ENCODE data around the gene CFAP43. TPM values are rescaled to one million over a fixed set of nuclear protein-coding genes. Genes with fewer than 3 reads are reported as not detected.
A peak's percentile ranks its signal among the peaks of the same experiment; 100 is the strongest.

CFAP43 gene
- total RNA-seq, 2 donors from 2014 or later, result 0.29 TPM; not detected in 1

DNA sequence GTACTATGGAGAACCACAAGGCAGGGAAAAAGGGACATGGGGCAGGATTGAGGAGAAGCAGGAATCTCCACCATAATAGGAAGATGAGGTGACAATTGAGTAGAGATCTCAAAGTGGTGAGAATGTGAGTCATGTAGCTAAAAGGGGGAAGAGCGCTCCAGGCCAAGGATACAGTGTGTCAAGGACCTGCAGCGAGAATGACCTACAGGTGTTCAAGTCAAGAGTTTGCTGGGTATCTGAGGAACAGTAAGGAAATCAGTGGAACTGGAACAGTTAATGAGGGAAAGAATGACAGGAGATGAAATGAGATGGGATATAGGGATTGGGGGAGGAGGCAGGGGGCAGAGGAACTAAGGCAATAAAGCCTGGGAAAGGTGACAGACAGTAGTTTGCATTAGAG, 76.6 kb downstream of the CFAP43 start:
- no peak for DNase-seq
- no peak for ATAC-seq
- intact Hi-C loops (cut with DNase I), result no loop called here

DNA sequence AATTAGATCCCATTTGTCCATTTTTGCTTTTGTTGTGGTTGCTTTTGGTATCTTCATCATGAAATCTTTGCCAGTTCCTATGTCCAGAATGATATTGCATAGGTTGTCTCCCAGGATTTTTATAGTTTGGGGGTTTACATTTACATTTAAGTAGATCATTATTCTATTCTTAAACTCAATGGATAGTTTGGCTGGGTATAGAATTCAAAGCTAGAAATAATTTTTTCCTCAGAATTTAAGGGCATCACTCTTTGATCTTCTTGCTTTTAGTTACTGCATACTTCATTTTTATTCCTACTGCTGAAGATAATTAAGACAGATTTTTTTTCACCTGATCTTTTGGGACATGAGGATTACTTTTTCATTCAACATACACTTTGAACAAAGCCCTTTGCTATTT, 80.4 kb downstream of the CFAP43 start:
- intact Hi-C loops (cut with DNase I), result no loop called here
- DNase-seq (no peak), ATAC-seq (no peak)

DNA sequence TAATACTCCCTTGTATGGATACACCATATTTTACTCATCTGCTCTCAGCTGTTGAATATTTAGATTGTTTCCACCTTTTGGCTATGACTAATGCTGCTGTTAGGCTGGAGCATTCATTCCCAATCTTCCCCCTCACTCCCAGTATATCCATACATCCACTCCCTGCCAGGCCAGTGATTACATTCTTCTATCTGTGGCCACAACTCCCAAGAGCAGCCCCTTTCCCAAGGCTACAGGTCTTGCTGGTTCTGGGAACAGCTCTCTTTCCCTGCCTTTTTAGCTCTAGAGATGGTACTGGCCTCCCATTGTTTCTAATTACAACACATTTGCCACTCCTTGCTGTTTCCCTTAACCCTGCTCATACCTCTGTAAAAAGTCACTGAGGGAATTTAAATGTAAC, 82.0 kb downstream of the CFAP43 start:
- no peak for ATAC-seq
- DNase-seq, result no peak
- intact Hi-C loops (cut with DNase I), result no loop called here

DNA sequence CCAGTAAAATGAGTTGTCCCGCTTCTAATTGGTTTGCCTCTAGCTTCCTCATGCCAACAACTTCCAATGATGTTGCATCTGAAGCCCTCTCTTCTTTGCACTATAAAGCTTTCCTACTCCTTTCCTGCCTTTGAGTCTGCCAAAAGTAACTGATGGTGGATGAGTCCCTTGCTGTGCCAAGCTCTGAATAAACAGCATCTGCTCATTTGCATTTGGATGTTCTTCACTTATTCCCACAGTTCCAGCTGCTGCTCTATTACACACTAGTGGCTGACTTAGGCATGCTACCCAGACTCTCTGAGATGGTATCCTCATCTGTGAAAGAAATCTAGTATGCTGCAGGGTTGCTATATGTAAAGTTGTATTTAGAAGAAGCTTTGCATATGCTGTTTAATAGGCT, 85.3 kb downstream of the CFAP43 start:
- ATAC-seq (no peak), DNase-seq (no peak)
- intact Hi-C loops (cut with DNase I), result no loop called here

DNA sequence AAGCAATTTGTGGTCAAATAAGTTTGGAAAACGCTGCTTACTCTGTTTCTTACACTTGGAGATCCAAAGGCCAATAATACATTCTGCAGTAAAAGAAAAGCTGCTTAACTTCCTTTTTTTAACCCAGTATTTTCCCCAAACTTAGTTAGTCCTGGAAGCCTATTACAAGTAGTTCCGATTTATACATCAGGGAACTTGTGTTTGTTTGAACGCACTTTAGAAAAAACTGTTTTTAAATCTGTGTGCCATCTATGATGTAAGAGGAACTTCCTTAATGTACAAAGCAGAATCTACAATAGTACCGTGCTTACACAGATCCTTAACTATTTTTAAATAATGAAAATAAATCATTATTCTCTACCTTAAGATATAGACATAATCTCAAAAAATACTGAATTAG, 87.2 kb downstream of the CFAP43 start:
- intact Hi-C loops (cut with DNase I), result no loop called here
- no peak for DNase-seq
- ATAC-seq, result no peak

DNA sequence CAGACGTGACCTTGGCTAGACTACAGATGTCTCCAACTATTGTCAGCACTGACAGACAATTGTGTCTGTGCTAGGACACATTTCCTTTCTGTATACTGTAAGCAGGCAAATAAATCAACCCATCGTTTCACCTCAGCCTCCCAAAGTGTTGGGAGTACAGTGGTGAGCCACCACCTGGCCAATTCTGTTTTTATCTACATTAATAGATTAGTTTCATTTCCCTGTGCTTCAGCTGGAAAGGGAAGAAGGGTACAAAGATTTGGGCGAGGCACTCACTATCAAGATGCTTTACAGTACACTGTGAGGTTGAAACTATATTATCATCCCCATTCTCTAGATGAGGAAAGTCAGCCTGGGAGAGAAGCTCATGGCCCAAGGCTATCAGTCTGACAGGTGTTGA, 88.3 kb downstream of the CFAP43 start:
- DNase-seq (no peak), ATAC-seq (no peak)
- intact Hi-C loops (cut with DNase I), result no loop called here

DNA sequence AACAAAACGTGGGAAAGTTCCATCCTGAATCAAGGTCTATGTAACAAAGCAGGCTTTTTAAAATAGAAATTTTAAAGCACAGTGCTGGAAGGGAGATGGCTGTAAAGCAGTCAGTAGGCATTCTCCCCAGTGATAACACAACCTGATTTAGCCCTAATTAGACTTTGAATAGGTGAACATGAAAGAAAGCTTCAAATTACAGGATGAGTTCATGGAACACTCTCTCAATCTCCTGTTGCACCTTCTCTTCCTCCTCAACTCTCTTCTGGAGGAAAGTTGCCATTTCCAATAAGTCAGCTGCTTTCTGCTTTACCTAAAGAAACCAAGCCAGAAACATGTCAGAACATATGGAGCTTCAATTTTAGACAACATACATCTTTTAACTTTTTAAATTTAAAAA, 90.1 kb downstream of the CFAP43 start:
- ATAC-seq (no peak), DNase-seq (no peak)
- intact Hi-C loops (cut with DNase I), result no loop called here

DNA sequence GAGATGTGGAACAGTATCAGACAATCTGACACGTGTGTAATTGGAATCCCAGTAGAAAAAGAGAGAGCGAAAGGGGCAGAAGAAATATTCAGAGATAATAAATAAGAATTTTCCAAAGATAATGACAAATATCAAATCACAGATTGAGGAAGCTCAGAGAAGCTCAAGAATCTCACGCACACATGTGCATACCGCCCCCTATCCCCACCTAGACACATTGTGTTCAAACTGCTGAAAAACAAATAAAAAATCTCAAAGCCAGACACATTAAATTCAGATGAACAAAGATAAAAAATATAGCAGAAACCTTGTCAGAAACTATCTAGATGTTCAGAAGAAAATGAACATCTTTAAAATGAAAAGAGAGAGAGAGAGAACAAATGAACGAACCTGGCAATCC, 92.9 kb downstream of the CFAP43 start:
- intact Hi-C loops (cut with DNase I), result no loop called here
- DNase-seq, result no peak
- ATAC-seq, result no peak

DNA sequence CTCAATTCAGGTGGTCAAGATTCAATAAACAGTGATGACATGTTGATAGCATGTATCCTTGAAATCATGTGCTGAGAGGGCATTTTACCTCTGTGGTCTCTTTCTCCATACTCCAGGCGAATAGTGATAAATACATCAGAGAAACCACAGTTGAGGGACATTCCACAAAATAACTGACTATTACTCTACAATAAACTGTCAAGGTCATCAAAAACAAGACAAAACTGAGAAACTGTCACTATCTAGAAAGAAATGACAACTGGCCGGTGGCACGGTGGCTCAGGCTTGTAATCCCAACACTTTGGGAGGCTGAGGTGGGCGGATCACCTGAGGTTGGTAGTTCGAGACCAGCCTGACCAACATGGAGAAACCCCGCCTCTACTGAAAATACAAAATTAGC, 94.0 kb downstream of the CFAP43 start:
- DNase-seq, result no peak
- intact Hi-C loops (cut with DNase I), result no loop called here
- no peak for ATAC-seq

DNA sequence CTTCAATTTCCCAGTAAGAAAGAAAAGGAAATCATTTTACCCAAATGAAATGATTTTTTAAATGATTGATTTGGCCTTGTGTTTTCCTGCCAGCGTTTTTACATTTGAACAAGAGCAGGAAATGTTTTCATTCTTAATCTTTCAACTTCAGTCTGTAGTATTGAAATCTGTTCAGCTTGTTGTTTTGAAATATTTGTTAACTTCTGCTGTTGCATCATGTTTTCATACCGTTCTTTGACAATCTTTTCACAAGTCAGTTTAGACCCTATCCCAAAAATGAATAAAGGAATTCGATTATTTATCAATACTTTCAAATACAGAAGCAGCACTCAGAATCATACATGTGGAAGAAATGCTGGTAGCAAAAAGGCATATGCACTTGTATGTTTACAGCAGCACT, 102.1 kb downstream of the CFAP43 start:
- intact Hi-C loops (cut with DNase I), result no loop called here
- ATAC-seq (no peak), DNase-seq (no peak)

DNA sequence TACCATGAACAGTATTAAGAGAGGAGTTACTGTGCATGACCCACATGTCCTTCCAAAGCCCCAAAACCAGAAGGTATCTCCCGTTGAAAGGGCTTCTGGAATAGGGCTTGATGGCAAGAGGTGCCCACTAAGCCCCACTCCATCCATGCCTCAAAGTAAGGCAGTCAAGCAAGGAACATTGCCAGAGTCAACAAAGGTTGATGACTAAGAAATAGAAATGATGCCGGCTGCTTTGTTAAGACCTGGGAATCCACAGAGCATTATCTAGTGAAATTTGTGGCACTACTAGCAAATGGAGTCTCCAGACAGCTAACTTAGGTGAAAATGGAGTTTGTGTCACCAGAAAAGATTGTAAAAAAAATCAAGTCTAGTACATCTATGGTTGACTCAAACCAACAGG, 104.0 kb downstream of the CFAP43 start:
- DNase-seq, result no peak
- no peak for ATAC-seq
- intact Hi-C loops (cut with DNase I), result no loop called here

DNA sequence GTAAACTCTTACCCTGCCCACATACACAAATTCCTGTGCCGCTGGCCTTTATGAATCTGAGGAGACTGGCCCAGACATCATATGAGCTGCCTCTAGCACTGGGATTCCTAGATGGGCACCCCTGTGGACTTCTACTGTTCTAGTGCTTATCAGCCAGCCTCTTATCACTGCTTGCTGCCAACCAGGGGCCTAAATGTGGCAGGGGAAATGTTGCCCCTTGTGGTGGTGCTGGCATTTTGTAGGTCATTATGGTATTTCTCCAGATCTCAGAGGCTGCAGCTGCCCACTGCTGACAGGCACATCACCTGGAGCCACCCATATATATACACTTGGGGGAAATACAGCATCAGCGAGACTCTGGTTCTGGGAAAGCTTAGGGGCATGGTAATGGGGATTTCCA, 104.8 kb downstream of the CFAP43 start:
- ATAC-seq (peak; percentile 34 to 51), DNase-seq (no peak)
- intact Hi-C loops (cut with DNase I), result no loop called here

DNA sequence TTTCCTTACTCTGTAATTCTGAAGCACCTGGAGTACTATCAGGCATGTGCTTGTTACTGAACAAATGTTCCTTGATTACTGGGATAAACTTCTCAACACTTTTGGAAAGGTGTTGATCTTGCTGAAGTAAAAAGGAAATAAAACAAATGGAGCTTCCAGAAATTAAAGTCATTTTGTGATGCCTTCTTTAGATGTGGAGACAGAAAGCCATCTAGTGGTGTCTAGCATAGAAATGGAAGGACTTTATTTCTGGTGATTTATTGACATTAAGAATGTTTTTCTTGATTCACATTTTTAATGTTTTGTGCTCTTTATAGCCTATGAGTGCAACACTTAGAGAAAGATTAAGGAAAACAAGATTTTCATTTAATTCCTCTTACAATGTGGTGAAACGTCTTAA, 108.8 kb downstream of the CFAP43 start:
- no peak for DNase-seq
- intact Hi-C loops (cut with DNase I), result no loop called here
- no peak for ATAC-seq

DNA sequence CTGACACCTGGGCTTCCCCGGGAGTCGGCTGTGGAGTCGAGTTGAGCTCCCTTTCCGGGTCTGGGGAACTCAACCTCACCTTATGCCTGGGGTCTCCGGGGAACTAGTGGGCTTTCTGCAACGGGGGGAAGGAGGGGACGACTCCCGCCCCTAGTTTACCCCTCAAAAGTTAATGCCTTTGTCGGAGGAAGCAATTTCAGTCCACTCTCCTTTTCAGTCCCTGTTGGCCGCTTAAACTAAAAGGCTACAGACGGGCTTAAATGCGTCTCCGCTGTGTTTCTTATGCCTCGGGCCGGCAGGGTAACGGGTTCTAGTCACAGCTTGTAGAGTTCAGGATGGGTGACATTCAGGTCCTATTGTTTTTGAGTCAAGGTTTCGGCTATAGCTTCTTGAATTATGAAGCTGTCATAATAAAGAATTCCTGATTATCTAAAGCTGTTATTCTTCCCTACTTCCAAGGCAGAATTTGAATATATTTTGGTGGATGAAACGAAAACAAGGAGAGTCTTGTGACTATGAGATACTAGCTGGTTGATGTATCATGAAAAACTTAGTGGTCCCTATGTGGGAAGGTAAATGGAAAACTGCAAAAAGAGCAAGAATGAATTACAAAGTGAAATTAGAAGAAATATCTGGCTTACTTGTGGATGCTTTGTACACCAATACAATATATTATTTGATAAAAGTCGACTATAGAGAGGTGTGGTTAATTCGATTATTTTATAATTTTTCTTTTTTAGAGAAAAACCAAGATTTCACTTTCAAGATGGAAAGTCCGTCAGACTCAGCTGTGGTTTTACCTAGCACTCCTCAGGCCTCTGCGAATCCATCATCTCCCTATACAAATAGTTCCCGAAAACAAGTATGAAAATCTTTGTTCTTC, 109.7 kb downstream of the CFAP43 start:
- ATAC-seq, result no peak
- intact Hi-C loops (cut with DNase I), result no loop called here
- peak; percentile 32 for DNase-seq

DNA sequence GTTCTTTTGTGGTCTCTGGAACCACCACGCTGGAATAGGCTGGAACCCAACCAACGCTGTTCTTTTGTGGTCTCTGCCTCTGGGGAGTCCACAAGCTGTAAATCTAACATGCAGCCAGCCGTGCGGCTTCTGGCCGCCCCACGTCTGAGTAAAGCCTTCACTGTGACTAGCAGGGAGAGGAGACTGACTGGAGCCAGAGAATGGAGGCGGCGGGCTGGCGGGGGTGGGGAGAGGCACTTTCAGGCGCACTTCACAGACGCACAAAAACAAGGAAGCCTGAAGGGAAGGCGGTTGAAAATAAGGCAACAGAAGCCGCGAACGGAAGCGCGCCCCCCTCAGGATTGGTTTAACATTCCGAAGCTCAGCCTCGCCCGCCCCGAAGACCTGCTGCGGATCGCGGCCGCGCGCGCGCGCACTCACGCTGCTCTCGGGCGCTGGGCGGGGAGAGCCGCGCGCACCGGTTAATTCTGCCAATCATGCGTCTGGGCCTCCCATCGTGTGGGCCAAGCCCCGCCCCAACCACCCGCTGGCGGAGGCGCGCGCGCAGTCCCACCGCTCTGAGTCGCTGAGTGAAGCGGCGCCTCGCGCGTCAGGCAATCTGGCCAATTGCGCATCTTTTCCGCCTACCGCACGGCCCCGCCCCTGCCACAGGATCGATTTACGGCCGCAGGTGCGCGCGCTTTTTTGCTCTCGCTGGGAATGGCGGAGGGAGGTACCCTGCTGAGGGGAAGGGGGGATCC, 110.5 kb downstream of the CFAP43 start, which contains the start of gene SFR1:
TSS of gene SFR1 (plus strand) at position 687 of the 740 bp plus-strand sequence. CDS start at position 700, 13 bp downstream.
- intact Hi-C loops (cut with DNase I), result loop anchor here in 1 of 2 donors (2.0 kb wide), 1 partner anchor 153 kb away; no protein-coding TSS in a partner anchor
- DNase-seq (peak; percentile 99), ATAC-seq (peak; percentile 96 to 97)

DNA sequence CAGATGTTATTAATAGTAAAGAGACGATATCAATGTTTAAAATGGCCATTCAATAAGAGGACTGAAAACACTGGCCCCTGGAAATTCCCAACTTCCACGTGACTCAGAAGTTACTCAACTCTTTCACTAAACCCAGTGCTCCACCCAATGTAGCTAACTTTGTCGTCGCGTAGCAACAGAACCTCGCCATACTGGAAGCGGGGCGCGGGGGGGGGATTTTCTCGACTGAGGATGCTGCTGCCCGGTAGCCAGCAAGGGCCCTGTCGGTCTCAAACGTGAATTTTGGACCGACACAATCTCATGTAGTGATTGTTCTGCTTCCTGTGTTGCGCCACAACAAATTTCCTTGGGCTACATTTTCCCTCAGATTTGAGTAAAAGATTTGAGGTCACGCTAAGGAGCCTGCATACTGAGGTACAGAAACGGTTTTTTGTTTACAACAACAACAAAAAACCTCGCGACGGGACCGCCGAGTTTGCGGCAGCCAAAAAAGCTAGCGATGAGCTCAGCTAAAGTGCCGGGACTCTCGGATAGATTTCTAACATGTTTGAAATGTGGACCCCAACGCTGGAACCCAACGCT, 111.2 kb downstream of the CFAP43 start:
- peak; percentile 95 for DNase-seq
- peak; percentile 73 to 83 for ATAC-seq
- intact Hi-C loops (cut with DNase I), result loop anchor here in 1 of 2 donors (2.0 kb wide), 1 partner anchor 152 kb away; no protein-coding TSS in a partner anchor

DNA sequence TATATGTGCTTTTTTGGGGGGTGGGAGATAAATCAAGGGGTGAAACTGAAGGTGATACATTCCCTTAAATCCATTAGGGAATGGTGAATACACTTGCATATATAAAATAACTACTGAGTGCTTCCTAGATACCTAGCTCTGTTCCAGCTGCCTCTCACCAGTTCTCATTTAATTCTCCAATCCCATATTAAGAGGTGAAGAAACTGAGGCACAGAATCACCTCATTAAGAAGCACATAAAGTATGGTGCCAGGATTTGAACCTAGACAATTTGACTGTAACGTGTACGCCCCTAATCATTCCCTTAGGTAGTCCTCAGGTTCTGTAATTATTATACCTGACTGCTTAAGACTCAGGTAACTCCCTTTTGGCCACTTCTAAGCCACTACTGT, 111.7 kb downstream of the CFAP43 start:
- no peak for ATAC-seq
- intact Hi-C loops (cut with DNase I), result loop anchor here in 1 of 2 donors (2.0 kb wide), 1 partner anchor 152 kb away; no protein-coding TSS in a partner anchor
- no peak for DNase-seq

DNA sequence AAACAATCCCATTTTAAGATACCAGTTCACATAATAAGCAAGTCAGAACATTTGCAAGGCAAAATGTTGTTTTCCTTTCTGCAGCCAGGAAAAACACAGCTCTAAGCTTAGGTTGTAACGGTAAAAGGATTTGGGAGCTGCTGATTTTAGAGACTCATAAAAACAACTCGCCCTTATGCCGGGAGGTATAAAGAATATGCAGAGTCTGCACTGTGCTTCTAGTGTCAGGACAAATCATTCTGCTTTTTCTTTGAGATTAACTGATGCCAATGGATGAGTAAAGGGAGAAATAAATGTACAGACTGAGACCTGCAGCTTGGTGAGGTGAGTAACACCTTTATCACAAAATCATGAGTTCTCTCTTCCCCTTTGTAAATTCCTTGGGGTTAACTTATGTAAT, 112.2 kb downstream of the CFAP43 start:
- intact Hi-C loops (cut with DNase I), result loop anchor here in 1 of 2 donors (2.0 to 10.0 kb wide), 3 partner anchors 75 to 228 kb away; no protein-coding TSS in a partner anchor
- ATAC-seq (no peak), DNase-seq (no peak)

DNA sequence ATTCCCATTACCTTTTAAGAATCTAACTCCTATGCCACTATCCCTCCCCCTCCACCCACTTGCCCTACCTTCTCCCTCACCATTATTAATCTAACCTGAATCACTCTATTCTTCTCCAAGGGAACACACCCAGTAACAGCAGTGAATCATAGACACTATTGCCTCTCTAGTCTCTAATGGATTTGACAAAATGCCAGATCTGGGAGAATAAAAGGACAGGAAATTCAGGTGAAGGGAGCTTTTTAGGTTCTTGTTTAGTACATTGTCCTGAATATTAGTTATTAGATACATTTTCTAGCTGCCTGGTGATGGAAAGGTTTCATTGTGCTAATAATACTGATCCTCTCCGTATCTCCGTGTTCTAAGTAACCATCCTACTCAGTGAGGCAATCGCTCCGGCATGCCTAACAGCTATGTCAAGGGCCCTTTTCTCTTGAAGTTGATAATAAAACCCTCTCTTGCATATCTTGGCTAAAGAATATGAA, 114.3 kb downstream of the CFAP43 start:
- intact Hi-C loops (cut with DNase I), result loop anchor here in 1 of 2 donors (5.0 to 10.0 kb wide), 2 partner anchors 73 to 226 kb away; no protein-coding TSS in a partner anchor
- ATAC-seq (no peak), DNase-seq (no peak)
